UCSD-AML1 (cell line): ENCODE results near the gene TECTA.
"Not testable (repeated sequence)": the region's sequence is repeated elsewhere in the genome, so short reads cannot be mapped to it uniquely, and the experiment has no call there.

ENCODE experiments used
- DNase-seq: peaks from one replicate; lab custom pipeline; 2025; ENCODE audit not compliant: unreplicated experiment; lab: John Stamatoyannopoulos, UW

Gene TECTA

GRCh38 chr11:121229495-121230215 lies 128.6 kb downstream of the TECTA start:
- DNase-seq = no peak

DNA sequence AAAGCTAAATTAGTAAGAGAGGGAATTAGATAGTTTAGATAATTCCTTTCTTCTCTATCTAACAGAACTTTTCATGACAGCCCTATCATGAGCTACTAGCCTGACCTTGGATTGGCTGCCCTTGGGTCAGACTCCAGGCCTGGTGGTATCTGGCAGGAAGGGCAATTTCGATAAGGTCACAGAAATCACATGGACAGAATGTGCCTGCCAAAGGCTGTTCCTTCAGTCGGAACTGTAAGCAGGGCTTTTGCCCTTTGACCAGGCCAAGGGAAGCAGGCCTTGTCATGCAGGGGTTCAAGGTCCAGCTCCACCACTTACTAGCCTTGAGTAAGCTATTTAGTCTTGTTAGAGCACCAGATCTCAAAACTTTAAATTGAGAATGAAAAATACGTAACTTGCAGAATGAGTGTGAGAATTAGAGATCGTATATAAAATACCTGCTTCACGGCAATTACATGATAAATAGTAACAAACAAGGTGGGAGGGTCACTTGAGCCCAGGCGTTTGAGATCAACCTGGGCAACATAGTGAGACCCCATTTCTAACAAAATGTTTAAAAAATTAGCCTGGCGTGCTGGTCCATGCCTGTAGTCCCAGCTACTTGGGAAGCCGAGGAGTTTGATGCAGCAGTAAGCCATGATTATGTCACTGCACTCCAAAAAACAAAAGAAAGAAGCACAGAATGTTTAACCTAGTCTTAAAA lies 130.7 kb downstream of the TECTA start:
- DNase-seq = no peak

DNA sequence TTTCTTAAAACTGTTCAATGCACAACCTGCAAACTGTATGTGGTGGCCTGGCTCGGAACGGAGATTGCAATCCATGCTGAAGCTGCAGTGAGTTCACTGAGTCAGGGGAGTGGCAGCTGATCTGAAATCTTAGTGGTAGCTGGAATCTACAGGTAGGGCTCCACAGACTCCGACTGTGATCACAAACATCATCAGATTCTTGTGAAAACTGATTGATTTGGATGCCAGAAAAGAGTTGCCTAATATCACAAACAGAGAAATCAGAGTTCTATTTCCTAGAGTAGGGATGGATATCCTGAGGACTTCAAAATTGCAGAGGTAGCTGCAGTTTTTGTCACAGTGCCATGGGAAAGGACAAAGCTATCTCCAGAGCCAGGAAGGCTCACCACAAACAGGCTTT lies 134.0 kb downstream of the TECTA start:
- no peak for DNase-seq

DNA sequence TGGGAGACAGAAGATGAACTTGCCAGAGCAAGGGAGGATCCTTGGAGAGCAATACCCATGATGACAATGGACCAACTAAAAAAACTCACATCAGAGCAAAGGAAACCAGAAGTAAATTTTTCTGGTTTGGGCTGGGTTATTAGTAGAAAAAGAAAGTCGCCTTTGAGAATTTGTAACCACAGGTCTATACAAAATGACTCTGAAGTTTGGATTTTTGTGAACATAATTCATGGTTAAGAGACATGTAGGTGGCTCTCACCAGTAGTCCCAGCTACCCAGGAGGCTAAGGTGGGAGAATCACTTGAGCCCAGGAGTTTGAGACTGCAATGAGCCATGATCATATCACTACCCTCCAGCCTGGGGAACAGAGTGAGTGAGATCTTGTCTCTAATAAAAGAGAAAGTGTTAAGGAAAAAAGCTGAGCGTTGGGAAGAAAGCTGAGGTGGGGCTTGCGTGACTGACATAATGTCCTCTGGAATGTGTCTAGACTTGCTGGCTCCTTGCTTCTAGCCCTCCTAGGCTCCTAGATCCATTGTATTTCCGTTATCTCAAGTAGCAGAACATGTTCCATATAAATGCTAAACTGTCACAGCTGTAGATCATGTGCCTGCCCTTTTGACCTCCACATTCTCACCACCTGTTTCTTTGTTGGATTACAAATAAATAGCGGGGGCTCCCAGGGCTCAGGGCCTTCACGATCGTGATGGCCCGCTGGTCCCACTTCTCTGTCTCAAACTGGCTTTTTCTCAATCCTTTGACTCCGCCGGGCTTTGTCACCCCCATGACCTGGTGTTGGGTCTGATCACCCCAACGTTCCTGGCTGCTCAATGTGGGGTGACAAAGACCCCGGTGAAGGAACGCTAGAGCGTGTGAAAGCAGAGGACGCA lies 135.3 kb downstream of the TECTA start:
- DNase-seq = no peak

- DNase-seq = not testable (repeated sequence)
Observed at GRCh38 chr11:121237247-121237646, 136.2 kb downstream of the TECTA start.

GRCh38 chr11:121237686-121238658 lies 136.9 kb downstream of the TECTA start:
- DNase-seq = no peak

GRCh38 chr11:121238956-121239355 lies 137.9 kb downstream of the TECTA start:
- DNase-seq = no peak

DNA sequence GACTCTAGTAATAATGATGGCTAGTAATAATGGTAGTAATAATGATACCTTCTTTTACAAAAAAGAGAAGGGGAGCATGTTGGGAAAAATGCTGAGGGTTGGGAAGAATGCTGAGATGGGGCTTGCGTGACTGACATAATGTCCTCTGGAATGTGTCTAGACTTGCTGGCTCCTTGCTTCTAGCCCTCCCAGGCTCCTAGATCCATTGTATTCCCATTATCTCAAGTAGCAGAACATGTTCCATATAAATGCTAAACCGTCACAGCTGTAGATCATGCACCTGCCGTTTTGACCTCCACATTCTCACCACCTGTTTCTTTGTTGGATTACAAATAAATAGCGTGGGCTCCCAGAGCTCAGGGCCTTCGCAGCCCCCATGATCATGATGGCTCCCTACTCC lies 139.0 kb downstream of the TECTA start:
- not testable (repeated sequence) for DNase-seq

- no peak for DNase-seq
Observed at GRCh38 chr11:121240650-121241303, 139.7 kb downstream of the TECTA start.
